AG20443 (cell line): ENCODE measurements around the gene ZBTB47.

ENCODE experiments used
- DNase-seq: peaks from one replicate; pipeline ENCODE4 v3.0.0; 2012; ENCODE audit warnings: low spot score, mixed read lengths

The ZBTB47 gene

GRCh38 chr3:42699511-42699971, 46.0 kb downstream of the ZBTB47 start:
- no peak for DNase-seq

GRCh38 chr3:42700366-42701288, 47.1 kb downstream of the ZBTB47 start:
- no peak for DNase-seq

- peak; percentile 82 for DNase-seq
Measured at GRCh38 chr3:42701371-42702065, 48.0 kb downstream of the ZBTB47 start.

GRCh38 chr3:42702066-42702951, 48.8 kb downstream of the ZBTB47 start, which contains the start of gene HHATL:
Gene HHATL (minus strand): TSS chr3:42702798. CDS start chr3:42700826, 1,972 bp downstream.
- DNase-seq, result no peak

GRCh38 chr3:42702982-42703694, 49.6 kb downstream of the ZBTB47 start:
- no peak for DNase-seq

GRCh38 chr3:42703695-42704025, 50.2 kb downstream of the ZBTB47 start:
- DNase-seq, result no peak

GRCh38 chr3:42704136-42704841, 50.8 kb downstream of the ZBTB47 start:
- DNase-seq, result no peak

GRCh38 chr3:42705058-42705767, 51.7 kb downstream of the ZBTB47 start:
- no peak for DNase-seq

GRCh38 chr3:42705962-42706585, 52.6 kb downstream of the ZBTB47 start:
- DNase-seq, result no peak

GRCh38 chr3:42706721-42707619, 53.5 kb downstream of the ZBTB47 start:
- no peak for DNase-seq

GRCh38 chr3:42707620-42708355, 54.3 kb downstream of the ZBTB47 start:
- DNase-seq, result no peak

- DNase-seq, result no peak
Measured at GRCh38 chr3:42708611-42709151, 55.2 kb downstream of the ZBTB47 start.

GRCh38 chr3:42709621-42710020, 56.1 kb downstream of the ZBTB47 start:
- DNase-seq, result no peak

- DNase-seq, result no peak
Measured at GRCh38 chr3:42710323-42711021, 57.0 kb downstream of the ZBTB47 start.

- DNase-seq, result no peak
Measured at GRCh38 chr3:42711491-42712343, 58.2 kb downstream of the ZBTB47 start.

- DNase-seq, result no peak
Measured at GRCh38 chr3:42712344-42712648, 58.8 kb downstream of the ZBTB47 start.
